Endothelial cell of hepatic sinusoid (primary cell): Measurements from ENCODE around the gene HMGXB3.
"Not testable (repeated sequence)": the region's sequence is repeated elsewhere in the genome, so short reads cannot be mapped to it uniquely, and the experiment has no call there.

Experiments used
- in situ Hi-C: cut with HindIII; loops from 2 replicates; pipeline ENCODE4 v1.10.0; 2017; ENCODE audit warnings: low sequenced_read_pairs

Gene HMGXB3

GRCh38 chr5:150080696-150081435 is 80.3 kb downstream of the HMGXB3 start:
- in situ Hi-C loops, result no loop called here

GRCh38 chr5:150081541-150082283 is 81.2 kb downstream of the HMGXB3 start:
- in situ Hi-C loops, result no loop called here

- in situ Hi-C loops, result no loop called here
Measured at GRCh38 chr5:150082374-150082773, 81.8 kb downstream of the HMGXB3 start.

GRCh38 chr5:150082889-150083288 is 82.3 kb downstream of the HMGXB3 start:
- in situ Hi-C loops, result no loop called here

- in situ Hi-C loops, result not testable (repeated sequence)
Measured at GRCh38 chr5:150084754-150085153, 84.2 kb downstream of the HMGXB3 start.

GRCh38 chr5:150085191-150085912 is 84.8 kb downstream of the HMGXB3 start:
- in situ Hi-C loops, result no loop called here

- in situ Hi-C loops, result no loop called here
Measured at GRCh38 chr5:150085950-150086715, 85.6 kb downstream of the HMGXB3 start, which contains the start of gene CSF1R. Gene CSF1R (minus strand): TSS chr5:150086554. CDS start chr5:150086427, 127 bp downstream.

GRCh38 chr5:150092159-150092787 is 91.7 kb downstream of the HMGXB3 start:
- in situ Hi-C loops, result no loop called here

- in situ Hi-C loops, result no loop called here
Measured at GRCh38 chr5:150097152-150097551, 96.6 kb downstream of the HMGXB3 start.

- in situ Hi-C loops, result no loop called here
Measured at GRCh38 chr5:150101023-150101422, 100.5 kb downstream of the HMGXB3 start.
